ENCODE measurements around the gene PRDM15. TPM values are rescaled to one million over a fixed set of nuclear protein-coding genes. Genes with fewer than 3 reads are reported as not detected.

The PRDM15 gene
- total RNA-seq, 3 donors from 2014 or later (not counting 1 experiment from before 2014, with no cell fraction given): 11.4 to 13.5 (median 11.9) TPM

- WGBS (ENCODE audit: insufficient coverage): 48% methylated on average over 16 of the region's 17 CpGs
- Histone ChIP-seq H3K27me3 (ENCODE audit: control insufficient read depth, insufficient read depth, low read length) (no peaks in the 10 kb centered on the region), H3K4me1 (ENCODE audit: control insufficient read depth, insufficient read depth, low read length) (peaks cover 55% of the 10 kb centered on the region), H3K4me3 (ENCODE audit: low read length) (no peak overlapping the region), H3K27ac (ENCODE audit: low read length) (peak overlapping the region; percentile 51), H3K9me3 (ENCODE audit: control insufficient read depth, insufficient read depth, low read length) (no peaks in the 10 kb centered on the region), H3K36me3 (ENCODE audit: control insufficient read depth, insufficient read depth, low read length) (no peaks in the 10 kb centered on the region)
- H3K27me3 Mint-ChIP-seq (ENCODE audit: low read depth in 2 of 2): peaks cover 5% of the 10 kb centered on the region in 2 donors
- H3K4me1 Mint-ChIP-seq: peaks cover 40 to 60% of the 10 kb centered on the region in 2 donors
- intact Hi-C loops (cut with micrococcal nuclease): loop anchor here (5.0 kb wide), 1 partner anchor 51 kb away; the partner anchor contains the start of gene PRDM15
- DNase-seq (peak; percentile 22 to 46), ATAC-seq (peak in 2 of 3 donors; percentile 35 to 43)
- no peak for TF ChIP-seq CTCF (IDR thresholded peaks at IDR 0.05)
- peak overlapping the region; percentile 37 for H3K4me3 Mint-ChIP-seq
- H3K27ac Mint-ChIP-seq: peak overlapping the region; percentile 48 to 100
- no peaks in the 10 kb centered on the region for H3K36me3 Mint-ChIP-seq
- no peaks in the 10 kb centered on the region for H3K9me3 Mint-ChIP-seq
Measured at GRCh38 chr21:41927727-41928409, 48.7 kb upstream of the PRDM15 start.

- DNase-seq: no peak
- 0% methylated on average over 2 of the region's 3 CpGs for WGBS (ENCODE audit: insufficient coverage)
- intact Hi-C loops (cut with micrococcal nuclease): loop anchor here (5.0 kb wide), 1 partner anchor 49 kb away; the partner anchor contains the start of gene PRDM15
- Mint-ChIP-seq H3K27me3 (ENCODE audit: low read depth in 2 of 2) (no peaks in the 10 kb centered on the region), H3K4me3 (peak overlapping the region; percentile 93), H3K4me1 (peaks cover 33 to 55% of the 10 kb centered on the region in 2 donors), H3K9me3 (no peaks in the 10 kb centered on the region), H3K27ac (peak overlapping the region; percentile 95 to 100), H3K36me3 (no peaks in the 10 kb centered on the region)
- ATAC-seq: peak in 2 of 3 donors; percentile 6 to 15
- H3K9me3 ChIP-seq (ENCODE audit: control insufficient read depth, insufficient read depth, low read length): no peaks in the 10 kb centered on the region
- H3K36me3 ChIP-seq (ENCODE audit: control insufficient read depth, insufficient read depth, low read length): no peaks in the 10 kb centered on the region
- TF ChIP-seq CTCF (IDR thresholded peaks at IDR 0.05): no peak
- peak overlapping the region; percentile 43 for H3K4me3 ChIP-seq (ENCODE audit: low read length)
- H3K27ac ChIP-seq (ENCODE audit: low read length): peak overlapping the region; percentile 89
- H3K4me1 ChIP-seq (ENCODE audit: control insufficient read depth, insufficient read depth, low read length): peaks cover 50% of the 10 kb centered on the region
- no peaks in the 10 kb centered on the region for H3K27me3 ChIP-seq (ENCODE audit: control insufficient read depth, insufficient read depth, low read length)
Measured at GRCh38 chr21:41926807-41927171, 47.6 kb upstream of the PRDM15 start.

- H3K9me3 ChIP-seq (ENCODE audit: control insufficient read depth, insufficient read depth, low read length): no peaks in the 10 kb centered on the region
- H3K4me3 ChIP-seq (ENCODE audit: low read length): peak overlapping the region; percentile 43
- Mint-ChIP-seq H3K4me1 (peaks cover 33 to 55% of the 10 kb centered on the region in 2 donors), H3K27ac (peak overlapping the region; percentile 95 to 100), H3K36me3 (no peaks in the 10 kb centered on the region), H3K27me3 (ENCODE audit: low read depth in 2 of 2) (no peaks in the 10 kb centered on the region), H3K9me3 (no peaks in the 10 kb centered on the region), H3K4me3 (peak overlapping the region; percentile 93)
- intact Hi-C loops (cut with micrococcal nuclease): loop anchor here (5.0 kb wide), 1 partner anchor 49 kb away; the partner anchor contains the start of gene PRDM15
- H3K36me3 ChIP-seq (ENCODE audit: control insufficient read depth, insufficient read depth, low read length): no peaks in the 10 kb centered on the region
- DNase-seq (peak; percentile 21 to 78), ATAC-seq (peak; percentile 79 to 81 (median 80))
- no peaks in the 10 kb centered on the region for H3K27me3 ChIP-seq (ENCODE audit: control insufficient read depth, insufficient read depth, low read length)
- peak overlapping the region; percentile 89 for H3K27ac ChIP-seq (ENCODE audit: low read length)
- 17% methylated on average over 11 of the region's 11 CpGs for WGBS (ENCODE audit: insufficient coverage)
- TF ChIP-seq CTCF (IDR thresholded peaks at IDR 0.05): no peak
- H3K4me1 ChIP-seq (ENCODE audit: control insufficient read depth, insufficient read depth, low read length): peaks cover 50% of the 10 kb centered on the region
Measured at GRCh38 chr21:41926117-41926806, 47.1 kb upstream of the PRDM15 start.
